AG20443 (cell line): ENCODE results near the gene APBB2.
"Not testable (repeated sequence)": the region's sequence is repeated elsewhere in the genome, so short reads cannot be mapped to it uniquely, and the experiment has no call there.

Source experiments
- DNase-seq: peaks from one replicate; pipeline ENCODE4 v3.0.0; 2012; ENCODE audit warnings: low spot score, mixed read lengths

APBB2 gene

DNA sequence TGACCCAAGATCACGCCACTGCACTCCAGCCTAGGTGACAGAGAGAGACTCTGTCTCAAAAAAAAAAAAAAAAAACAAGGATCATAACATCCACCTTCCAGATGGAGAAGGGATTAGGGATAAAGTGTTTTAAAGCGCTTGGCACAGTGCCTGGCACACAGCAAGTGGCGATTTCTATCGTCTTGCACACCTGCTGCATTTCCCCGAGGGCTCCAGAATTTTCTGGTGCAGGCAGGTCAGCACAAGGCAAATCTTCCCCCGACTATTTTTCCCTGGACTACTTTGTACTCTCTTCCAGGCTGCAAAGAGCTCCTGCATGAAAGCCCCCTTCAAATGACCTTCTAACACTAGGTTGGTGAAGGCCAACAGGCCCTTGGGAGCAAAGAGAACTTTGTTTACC, 57.3 kb downstream of the APBB2 start:
- no peak for DNase-seq

DNA sequence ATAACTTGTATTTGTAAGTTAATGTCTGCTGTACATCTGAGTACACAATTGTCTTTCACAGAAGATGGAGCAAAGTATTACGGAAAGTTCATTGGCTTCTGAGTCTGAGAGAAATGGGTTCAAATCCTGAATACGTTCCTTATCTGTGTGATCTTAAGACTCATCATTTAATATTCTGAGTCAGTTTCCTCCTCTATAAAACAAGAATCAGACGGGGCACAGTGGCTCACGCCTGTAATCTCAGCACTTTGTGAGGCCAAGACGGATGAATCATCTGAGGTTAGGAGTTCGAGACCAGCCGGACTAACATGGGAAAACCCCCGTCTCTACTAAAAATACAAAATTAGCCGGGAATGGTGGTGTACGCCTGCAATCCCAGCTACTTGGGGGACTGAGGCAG, 57.8 kb downstream of the APBB2 start:
- DNase-seq = no peak

DNA sequence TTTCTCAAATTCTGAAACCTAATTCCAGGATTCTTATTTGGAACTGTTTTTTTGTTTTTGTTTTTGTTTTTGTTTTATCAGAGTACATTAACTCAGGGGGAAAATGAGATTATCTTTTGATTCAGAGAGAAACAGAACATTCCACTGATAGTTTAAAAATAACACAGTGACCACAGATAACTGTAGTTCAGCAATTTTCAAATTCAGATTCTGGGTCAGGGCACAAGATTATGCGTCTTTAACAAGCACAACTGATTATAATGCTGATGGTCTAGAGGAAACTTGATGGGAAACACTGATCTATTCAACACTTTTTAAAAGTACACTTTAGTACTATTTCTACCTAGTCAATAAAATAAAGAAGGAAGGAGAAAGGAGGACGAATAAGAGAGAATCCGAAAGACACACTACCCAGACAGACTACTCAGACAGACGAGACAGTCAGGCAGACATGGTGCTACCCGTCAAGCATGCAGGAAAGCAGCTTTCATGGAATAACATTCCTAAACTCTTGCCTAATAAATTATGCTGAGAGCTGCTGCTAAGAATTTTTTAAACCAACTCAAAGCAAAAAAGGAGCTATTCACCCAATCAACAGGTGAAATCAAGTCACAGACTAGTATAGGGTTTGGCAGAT, 59.0 kb downstream of the APBB2 start:
- DNase-seq = peak; percentile 70

DNA sequence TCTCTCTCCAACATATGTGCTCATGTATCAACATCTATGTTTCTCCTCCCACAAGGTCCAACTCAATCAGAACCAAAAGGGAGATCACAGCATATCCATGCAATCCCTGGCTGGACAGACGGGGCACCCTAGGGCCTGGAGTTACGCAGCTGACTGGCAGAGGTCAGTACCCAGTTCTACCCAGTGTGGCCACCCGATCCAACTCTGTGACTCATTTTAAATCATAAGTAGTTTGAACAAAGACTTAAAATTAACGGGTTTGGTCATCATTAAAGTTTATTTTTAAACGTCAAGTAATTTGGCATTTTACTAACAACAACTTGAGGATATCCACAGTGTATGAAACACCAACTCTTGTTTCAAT, 59.5 kb downstream of the APBB2 start:
- DNase-seq = peak; percentile 24

DNA sequence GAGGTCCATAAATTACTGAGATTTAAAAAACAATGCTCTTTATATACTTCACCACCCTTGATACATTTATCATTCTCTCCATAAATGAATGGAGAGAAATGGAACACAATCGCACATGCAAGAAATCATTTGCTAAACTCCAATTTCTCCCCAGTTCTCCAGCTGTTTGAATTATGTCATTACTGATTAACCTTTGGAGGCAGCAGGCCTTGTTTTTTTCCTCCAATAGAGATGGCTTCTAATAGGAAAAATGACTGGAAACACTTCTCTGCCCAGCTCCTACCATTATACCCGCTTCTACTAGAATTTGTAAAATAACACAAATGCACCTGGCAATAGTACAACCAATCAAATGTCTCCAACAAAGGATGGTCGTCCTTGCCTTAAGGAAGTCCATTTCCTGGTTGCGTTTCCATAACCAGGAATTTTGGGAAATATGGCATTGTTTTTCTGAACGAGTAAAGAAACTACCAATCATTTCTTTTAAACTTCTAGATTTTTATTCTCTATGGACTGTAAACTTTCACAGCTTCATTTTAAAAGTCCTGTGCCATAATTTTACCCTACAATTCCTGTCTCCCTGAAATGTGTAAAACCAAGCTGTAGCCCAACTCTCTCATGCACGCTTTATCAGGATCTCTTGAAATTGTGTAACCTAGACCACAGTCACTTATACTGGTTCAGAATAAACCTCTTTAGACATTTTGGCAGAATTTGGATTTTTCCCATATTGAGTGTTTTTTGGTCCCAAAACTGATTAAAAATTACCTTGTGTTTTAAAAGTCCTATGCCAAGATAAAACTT, 60.1 kb downstream of the APBB2 start:
- no peak for DNase-seq

DNA sequence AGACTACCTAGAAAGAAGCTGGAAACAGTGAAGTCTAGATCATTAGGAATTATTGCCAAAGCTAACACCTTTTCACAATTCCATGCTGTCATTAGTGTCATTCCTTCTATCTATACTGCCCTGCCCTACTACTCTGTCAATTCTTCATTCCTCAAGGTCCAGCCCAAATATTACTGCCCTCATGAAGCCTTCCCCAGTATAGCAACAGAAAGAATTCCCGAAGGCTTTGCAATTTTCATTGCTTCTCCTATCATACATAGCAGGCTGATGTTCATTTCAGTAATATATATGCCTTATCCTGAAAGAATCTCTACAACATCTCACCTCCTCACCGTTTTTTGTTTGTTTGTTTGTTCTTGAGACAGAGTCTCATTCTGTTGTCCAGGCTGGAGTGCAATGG, 63.9 kb downstream of the APBB2 start:
- DNase-seq = no peak

DNA sequence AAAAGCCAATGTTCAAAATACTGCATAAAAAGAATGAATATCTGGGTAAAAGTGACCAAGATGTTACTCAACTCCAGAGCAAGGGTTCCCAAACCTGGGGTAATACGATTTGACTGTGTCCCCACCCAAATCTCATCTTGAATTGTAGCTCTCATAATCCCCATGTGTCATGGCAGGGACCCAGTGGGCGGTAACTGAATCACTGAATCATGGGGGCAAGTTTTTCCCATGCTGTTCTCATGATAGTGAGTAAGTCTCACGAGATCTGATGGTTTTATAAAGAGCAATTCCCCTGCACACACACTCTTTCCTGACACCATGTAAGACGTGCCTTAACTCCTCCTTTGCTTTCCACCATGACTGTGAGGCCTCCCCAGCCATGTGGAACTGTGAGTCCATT, 64.8 kb downstream of the APBB2 start:
- DNase-seq = not testable (repeated sequence)

DNA sequence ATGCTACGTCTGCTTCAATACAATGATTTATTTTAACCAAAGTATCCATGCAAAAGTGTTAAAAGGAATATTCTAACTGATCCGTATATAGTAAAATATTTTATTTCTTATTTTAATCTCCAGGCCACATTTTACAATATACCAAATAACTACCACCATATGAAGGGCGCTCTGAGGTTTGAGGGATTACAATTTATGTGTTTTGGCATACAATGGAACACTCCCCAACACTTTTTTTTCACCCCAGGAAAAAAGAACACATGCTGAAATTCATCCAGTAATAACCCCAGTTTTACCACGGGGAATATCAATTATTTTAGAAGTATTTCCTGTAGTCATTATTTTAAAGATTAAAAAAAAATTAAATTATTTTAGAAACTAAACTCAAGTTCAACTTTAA, 65.4 kb downstream of the APBB2 start:
- DNase-seq = no peak

DNA sequence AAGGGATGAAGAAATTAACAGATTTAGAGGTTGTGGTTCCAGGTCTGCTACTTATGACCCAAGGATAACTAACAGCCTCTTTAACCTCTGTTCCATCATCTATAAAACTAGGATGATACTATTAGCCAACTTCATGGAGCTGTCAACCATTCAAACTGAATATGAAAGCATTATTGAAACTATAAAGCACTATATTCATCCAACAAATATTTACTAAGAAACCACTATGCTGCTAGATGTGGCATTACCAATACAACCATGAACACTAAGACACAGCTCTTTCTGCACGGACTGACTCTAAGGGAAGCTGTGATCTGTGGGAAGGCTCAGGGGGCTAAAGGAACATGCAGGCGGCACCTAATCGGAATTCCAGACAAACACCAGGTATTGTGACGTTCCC, 66.0 kb downstream of the APBB2 start:
- no peak for DNase-seq

DNA sequence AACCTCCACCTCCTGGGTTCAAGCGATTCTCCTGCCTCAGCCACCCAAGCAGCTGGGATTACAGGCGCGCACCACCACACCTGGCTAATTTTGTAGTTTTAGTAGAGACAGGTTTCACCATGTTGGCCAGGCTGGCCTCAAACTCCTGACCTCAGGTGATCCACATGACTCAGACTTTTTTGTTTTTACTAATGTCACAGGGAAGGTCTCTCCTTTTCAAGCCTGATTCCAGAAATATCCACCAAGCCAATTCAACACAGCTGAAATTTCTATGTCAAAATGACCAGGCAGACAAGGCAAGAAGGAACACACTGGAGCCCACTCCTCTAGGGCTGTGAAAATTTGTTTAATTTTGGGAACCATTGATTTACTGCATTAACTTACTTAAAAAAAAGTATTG, 66.8 kb downstream of the APBB2 start:
- not testable (repeated sequence) for DNase-seq

DNA sequence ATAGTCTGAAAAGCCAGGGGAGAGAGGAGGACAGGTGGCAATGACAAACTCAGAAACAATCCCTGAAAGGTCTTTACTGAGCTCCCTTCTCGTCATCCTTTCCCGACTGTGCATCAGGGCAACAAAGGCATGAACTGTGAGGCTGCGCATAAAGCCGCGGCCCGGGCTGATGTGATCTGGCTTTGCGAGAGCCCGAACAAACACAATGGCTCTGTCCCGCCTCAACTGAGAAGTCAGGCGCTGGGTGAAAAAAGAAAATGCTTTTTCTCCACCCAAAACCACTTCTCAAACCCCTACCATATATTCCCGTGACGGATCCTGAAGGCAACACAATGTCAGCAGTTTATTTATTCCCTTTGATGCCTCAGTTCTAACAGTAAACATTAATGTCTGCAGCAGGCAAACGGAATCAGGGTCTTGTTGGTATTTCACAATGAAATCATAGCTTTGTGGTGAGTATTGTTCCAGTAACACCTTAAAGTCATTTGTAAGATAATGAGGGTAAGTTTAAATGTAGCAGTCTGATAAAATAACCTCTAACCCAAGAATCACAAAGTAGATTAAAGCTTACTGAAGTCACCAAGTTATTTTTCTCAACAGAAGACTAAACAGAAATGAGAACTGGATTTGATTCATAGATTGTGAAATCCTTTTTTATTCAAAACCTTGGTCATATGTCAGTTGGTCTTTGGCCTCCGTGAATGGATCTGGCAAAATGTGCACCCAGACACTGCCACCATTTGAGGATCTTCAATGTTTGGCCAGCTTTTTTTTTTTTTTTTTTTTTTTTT, 67.4 kb downstream of the APBB2 start:
- peak; percentile 66 for DNase-seq

DNA sequence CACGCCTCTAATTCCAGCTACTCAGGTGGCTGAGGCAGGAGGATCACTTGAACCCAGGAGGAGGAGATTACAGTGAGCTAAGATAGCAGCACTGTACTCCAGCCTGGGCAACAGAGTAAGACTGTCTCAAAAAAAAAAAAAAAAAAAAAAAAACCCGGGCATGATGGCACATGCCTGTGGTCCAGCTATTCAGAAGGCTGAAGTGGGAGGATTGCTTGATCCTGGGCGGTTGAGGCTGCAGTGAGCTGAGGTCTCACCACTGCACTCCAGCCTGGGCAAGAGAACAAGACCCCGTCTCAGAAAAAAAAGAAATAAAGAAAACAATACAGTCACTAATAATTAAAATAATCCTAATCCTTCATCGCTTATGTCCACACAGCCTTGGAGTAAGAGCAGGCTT, 68.1 kb downstream of the APBB2 start:
- no peak for DNase-seq

DNA sequence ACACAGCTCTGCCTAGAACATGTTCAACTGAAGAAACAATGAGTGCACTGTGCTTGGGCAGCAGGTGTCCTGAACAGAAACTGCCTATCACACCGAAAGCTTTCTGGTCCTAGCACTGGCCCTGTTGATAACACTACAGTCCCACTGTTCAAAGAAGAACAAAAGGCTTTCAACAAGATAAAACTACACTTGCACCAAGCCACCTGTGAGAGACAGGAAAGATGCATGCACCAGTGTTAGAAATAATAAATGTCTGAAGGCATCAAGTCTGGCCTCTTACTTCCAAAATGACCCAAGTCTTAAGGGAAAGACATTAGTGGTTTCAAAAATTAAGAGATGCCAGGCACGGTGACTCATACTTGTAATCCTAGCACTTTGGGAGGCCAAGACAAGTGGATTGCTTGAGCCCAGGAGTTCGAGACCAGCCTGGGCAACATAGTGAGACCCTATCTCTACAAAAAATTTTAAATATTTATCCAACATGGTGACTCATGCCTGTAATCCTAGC, 68.7 kb downstream of the APBB2 start:
- no peak for DNase-seq

DNA sequence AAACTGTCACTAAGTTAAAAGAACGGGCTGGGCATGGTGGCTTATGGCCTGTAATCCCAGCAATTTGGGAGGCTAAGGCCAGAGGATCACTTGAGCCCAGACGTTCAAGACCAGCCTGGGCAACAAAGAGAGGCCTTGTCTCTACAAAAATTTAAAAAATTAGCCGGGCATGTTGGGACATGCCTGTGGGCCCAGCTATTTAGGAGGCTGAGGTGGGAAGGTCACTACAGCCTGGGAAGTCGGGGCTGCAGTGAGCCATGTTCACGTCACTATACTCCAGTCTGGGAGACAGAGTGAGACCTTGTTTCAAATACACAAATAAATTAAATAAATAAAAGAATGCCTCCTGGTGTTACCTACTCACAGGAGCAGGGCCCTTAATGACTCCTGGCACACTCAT, 69.5 kb downstream of the APBB2 start:
- no peak for DNase-seq

DNA sequence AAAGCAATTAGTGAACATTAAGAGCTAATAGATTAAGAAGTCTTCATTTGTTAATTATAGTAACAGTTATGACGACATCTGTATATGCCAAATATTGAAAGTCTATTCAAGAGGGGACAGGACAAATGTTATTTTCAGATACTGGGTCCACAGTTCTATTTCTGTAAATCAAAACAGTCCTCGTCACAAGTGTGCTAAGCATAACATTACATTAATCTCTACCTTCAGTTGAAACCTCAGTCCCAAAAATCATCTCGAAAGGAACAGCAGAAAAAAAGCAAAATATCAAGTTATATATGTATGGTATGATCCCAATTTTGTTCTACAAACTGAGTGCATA, 70.3 kb downstream of the APBB2 start:
- no peak for DNase-seq

DNA sequence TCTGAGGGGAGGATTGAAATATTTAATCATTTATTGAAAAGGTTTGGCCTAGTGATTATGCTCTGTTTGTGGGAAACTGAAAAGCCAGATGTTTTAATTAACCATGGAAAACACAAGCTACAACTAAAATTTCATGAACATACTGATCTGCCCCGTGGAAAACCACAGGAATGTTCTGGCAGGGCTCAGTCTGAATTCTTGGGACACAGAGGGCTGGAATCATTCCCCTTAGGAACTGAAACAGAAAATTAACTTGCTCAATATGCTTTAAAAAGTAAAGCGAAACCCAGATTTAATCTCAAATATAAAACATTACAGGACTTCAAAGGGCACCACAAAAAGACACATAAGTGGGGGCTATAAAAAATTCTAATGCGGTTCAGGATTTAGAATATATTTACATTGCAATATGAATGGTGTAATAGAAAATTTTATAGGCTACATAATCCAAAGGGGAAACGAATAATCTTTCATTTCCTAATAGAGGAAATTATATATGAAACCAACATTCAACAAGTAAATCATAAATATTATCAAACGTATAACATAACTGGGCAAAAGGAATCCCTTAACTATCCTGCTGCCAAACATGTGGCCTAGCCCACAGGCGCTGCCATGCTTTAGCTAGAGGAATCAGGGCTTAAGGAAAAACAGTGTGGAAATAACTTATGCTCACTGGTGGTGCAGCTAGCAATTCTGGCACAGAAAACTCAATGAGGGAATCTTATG, 70.9 kb downstream of the APBB2 start:
- DNase-seq = peak; percentile 85

DNA sequence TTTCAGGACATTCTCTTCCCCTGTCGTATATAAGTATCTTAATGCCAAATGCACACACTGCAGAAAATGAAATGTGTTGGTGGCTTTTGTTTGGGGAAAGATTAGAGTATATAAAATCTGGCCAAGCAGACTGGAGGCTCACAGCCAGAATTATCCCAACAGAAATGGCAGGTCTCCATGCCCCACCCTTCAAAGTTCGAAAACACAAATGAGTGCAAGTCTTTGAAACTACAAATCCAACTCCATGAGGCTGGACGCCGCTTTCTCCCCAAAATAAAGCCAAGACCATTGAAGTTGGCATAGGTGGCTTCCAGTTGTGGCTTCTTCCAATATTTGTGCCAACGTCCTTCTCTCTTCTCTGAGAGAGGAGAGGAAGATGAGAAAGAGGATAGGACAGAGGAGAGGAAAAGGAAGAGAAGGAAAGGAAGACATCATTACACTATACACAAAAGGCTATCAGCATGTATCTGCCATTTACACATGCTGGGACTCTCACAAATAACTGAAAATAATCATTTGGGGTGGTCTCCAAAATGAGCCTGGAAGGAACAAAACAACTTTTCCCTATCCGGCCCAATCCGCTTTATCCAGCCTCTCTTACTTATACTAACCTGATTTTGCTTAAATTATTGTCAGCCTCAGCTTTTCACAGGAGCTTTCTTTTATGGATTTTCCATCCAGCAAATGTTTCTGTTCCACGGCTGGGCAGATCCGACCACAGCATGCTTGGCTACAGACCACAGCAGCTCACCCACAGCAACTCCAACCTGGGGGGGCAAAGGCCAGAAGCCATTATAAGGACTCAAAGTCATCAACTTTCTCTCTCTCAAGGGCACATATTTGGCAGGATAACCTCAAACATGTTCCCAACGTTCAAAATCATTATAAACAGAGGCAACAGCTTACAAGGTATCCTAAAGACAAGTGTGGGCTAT, 71.7 kb downstream of the APBB2 start:
- peak; percentile 62 for DNase-seq

DNA sequence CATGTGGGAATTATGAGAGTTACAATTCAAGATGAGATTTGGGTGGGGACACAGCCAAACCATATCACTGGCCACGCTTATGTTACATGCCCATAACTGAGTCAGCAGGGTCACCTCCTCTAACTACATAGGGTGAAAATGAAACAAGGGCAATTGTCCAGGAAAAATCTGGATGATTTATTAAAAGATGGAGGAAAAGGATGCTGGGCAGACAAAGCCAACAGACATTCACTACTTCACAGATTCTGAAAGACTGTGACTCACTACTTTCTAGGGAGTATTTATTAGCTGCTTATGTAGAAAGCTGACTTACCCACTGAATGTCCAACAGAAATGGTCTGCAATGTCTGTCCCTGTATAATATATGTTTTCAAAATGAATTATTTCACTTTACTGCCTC, 72.4 kb downstream of the APBB2 start:
- peak; percentile 38 for DNase-seq

DNA sequence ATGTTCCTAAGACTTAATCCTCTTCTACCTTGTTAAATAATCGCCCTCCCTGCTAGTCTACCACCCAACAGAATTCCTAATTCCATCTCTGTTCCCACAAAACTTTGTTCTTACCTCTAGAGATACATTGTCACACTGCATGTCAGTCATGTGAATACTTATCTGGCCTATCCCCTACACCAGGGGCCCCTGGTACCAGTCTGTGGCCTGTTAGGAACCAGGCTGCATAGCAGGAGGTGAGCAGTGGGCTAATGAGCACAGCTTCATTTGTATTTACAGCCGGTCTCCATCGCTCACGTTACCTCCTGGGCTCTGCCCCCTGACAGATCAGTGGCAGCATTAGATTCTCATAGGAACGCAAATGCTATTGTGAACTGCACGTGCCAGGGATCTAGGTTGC, 73.9 kb downstream of the APBB2 start:
- no peak for DNase-seq

DNA sequence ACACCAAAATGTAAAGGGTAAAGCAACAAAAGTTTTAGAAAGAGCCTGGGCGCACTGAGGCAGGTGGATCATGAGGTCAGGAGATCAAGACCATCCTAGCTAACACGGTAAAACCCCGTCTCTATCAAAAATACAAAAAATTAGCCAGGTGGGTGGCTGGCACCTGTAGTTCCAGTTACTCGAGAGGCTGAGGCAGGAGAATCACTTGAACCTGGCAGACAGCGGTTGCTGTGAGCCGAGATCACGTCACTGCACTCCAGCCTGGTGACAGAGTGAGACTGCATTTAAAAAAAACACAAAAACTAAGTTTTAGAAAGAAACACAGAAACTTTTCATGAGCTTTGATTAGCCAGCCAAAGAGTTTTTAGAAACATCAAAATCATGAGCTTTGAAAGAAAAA, 76.5 kb downstream of the APBB2 start:
- DNase-seq = no peak

DNA sequence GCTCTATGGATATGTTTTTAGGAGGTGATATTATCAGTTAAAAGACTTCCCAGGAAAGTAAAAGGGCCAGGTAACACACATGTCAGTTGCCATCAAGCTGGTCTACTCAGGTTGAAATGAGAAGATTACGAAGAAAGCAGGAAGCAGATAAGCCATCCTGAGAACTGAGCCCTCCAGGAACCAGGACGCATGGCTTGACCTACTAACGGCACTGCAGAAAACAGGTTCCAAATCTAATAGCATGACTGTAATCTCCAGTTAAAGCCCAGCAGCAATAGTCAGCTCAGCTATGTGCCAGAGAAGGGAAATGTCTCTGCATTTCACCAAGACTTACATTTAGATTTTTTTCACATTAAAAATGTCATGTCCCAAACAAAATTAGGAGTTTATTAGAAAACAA, 77.9 kb downstream of the APBB2 start:
- no peak for DNase-seq
